ENCODE data around the gene CTDSP1.

Gene CTDSP1

GRCh38 chr2:218405086-218405745 lies 5.5 kb downstream of the CTDSP1 start:
- H3K4me3 ChIP-seq (ENCODE audit: low read depth in 1 of 2, low read length in 2 of 2): peak overlapping the region; percentile 65 to 66
- H3K9me3 ChIP-seq (ENCODE audit: control insufficient read depth in 1 of 2, low read length in 2 of 2): no peaks in the 10 kb centered on the region
- peaks cover 35 to 46% of the 10 kb centered on the region in 2 donors for H3K4me1 ChIP-seq (ENCODE audit: control insufficient read depth in 1 of 2, insufficient read depth in 2 of 2, low read length in 2 of 2)
- peaks cover 19 to 39% of the 10 kb centered on the region in 2 donors for H3K36me3 ChIP-seq (ENCODE audit: control insufficient read depth in 1 of 2, insufficient read depth in 2 of 2, low read length in 2 of 2)
- no peaks in the 10 kb centered on the region for H3K27me3 ChIP-seq (ENCODE audit: control insufficient read depth in 1 of 2, insufficient read depth in 2 of 2, low read length in 2 of 2)
- peak overlapping the region; percentile 51 to 60 for H3K9ac ChIP-seq (ENCODE audit: low read depth in 1 of 2, low read length in 2 of 2)
- H3K27ac ChIP-seq (ENCODE audit: low read depth, low read length): peak overlapping the region; percentile 90

GRCh38 chr2:218405746-218406208 lies 6.1 kb downstream of the CTDSP1 start:
- Histone ChIP-seq H3K27me3 (ENCODE audit: control insufficient read depth in 1 of 2, insufficient read depth in 2 of 2, low read length in 2 of 2) (no peaks in the 10 kb centered on the region), H3K9me3 (ENCODE audit: control insufficient read depth in 1 of 2, low read length in 2 of 2) (no peaks in the 10 kb centered on the region), H3K27ac (ENCODE audit: low read depth, low read length) (peak overlapping the region; percentile 90), H3K4me1 (ENCODE audit: control insufficient read depth in 1 of 2, insufficient read depth in 2 of 2, low read length in 2 of 2) (peaks cover 35 to 46% of the 10 kb centered on the region in 2 donors), H3K9ac (ENCODE audit: low read depth in 1 of 2, low read length in 2 of 2) (peak overlapping the region; percentile 51 to 60), H3K4me3 (ENCODE audit: low read depth in 1 of 2, low read length in 2 of 2) (peak overlapping the region; percentile 65 to 66), H3K36me3 (ENCODE audit: control insufficient read depth in 1 of 2, insufficient read depth in 2 of 2, low read length in 2 of 2) (peaks cover 19 to 39% of the 10 kb centered on the region in 2 donors)

- no peaks in the 10 kb centered on the region for H3K27me3 ChIP-seq (ENCODE audit: control insufficient read depth in 1 of 2, insufficient read depth in 2 of 2, low read length in 2 of 2)
- H3K9ac ChIP-seq (ENCODE audit: low read depth in 1 of 2, low read length in 2 of 2): peak overlapping the region; percentile 70 to 84
- no peaks in the 10 kb centered on the region for H3K9me3 ChIP-seq (ENCODE audit: control insufficient read depth in 1 of 2, low read length in 2 of 2)
- peak overlapping the region; percentile 90 for H3K27ac ChIP-seq (ENCODE audit: low read depth, low read length)
- H3K4me1 ChIP-seq (ENCODE audit: control insufficient read depth in 1 of 2, insufficient read depth in 2 of 2, low read length in 2 of 2): peaks cover 33 to 41% of the 10 kb centered on the region in 2 donors
- H3K4me3 ChIP-seq (ENCODE audit: low read depth in 1 of 2, low read length in 2 of 2): peak overlapping the region; percentile 65 to 71
- peaks cover 19 to 39% of the 10 kb centered on the region in 2 donors for H3K36me3 ChIP-seq (ENCODE audit: control insufficient read depth in 1 of 2, insufficient read depth in 2 of 2, low read length in 2 of 2)
Measured at GRCh38 chr2:218406209-218406948, 6.7 kb downstream of the CTDSP1 start.

- H3K36me3 ChIP-seq (ENCODE audit: control insufficient read depth in 1 of 2, insufficient read depth in 2 of 2, low read length in 2 of 2): peaks cover 16 to 32% of the 10 kb centered on the region in 2 donors
- H3K4me1 ChIP-seq (ENCODE audit: control insufficient read depth in 1 of 2, insufficient read depth in 2 of 2, low read length in 2 of 2): peaks cover 26 to 34% of the 10 kb centered on the region in 2 donors
- no peaks in the 10 kb centered on the region for H3K9me3 ChIP-seq (ENCODE audit: control insufficient read depth in 1 of 2, low read length in 2 of 2)
- peak overlapping the region; percentile 50 to 71 for H3K4me3 ChIP-seq (ENCODE audit: low read depth in 1 of 2, low read length in 2 of 2)
- H3K27ac ChIP-seq (ENCODE audit: low read depth, low read length): peak overlapping the region; percentile 60
- H3K9ac ChIP-seq (ENCODE audit: low read depth in 1 of 2, low read length in 2 of 2): peak overlapping the region; percentile 70 to 84
- H3K27me3 ChIP-seq (ENCODE audit: control insufficient read depth in 1 of 2, insufficient read depth in 2 of 2, low read length in 2 of 2): no peaks in the 10 kb centered on the region
Measured at GRCh38 chr2:218406949-218407618, 7.4 kb downstream of the CTDSP1 start.

GRCh38 chr2:218407717-218408116 lies 8.0 kb downstream of the CTDSP1 start:
- peak overlapping the region; percentile 60 for H3K27ac ChIP-seq (ENCODE audit: low read depth, low read length)
- H3K27me3 ChIP-seq (ENCODE audit: control insufficient read depth in 1 of 2, insufficient read depth in 2 of 2, low read length in 2 of 2): no peaks in the 10 kb centered on the region
- peaks cover 20 to 27% of the 10 kb centered on the region in 2 donors for H3K4me1 ChIP-seq (ENCODE audit: control insufficient read depth in 1 of 2, insufficient read depth in 2 of 2, low read length in 2 of 2)
- no peaks in the 10 kb centered on the region for H3K9me3 ChIP-seq (ENCODE audit: control insufficient read depth in 1 of 2, low read length in 2 of 2)
- H3K36me3 ChIP-seq (ENCODE audit: control insufficient read depth in 1 of 2, insufficient read depth in 2 of 2, low read length in 2 of 2): peaks cover 10 to 26% of the 10 kb centered on the region in 2 donors
- H3K4me3 ChIP-seq (ENCODE audit: low read depth in 1 of 2, low read length in 2 of 2): no peak overlapping the region
- H3K9ac ChIP-seq (ENCODE audit: low read depth in 1 of 2, low read length in 2 of 2): no peak overlapping the region

GRCh38 chr2:218418321-218418716 lies 18.7 kb downstream of the CTDSP1 start:
- Histone ChIP-seq H3K9me3 (ENCODE audit: control insufficient read depth in 1 of 2, low read length in 2 of 2) (no peaks in the 10 kb centered on the region), H3K9ac (ENCODE audit: low read depth in 1 of 2, low read length in 2 of 2) (no peak overlapping the region), H3K4me1 (ENCODE audit: control insufficient read depth in 1 of 2, insufficient read depth in 2 of 2, low read length in 2 of 2) (peaks cover 16 to 25% of the 10 kb centered on the region in 2 donors), H3K4me3 (ENCODE audit: low read depth in 1 of 2, low read length in 2 of 2) (peak overlapping the region in 1 of 2 donors; percentile 8), H3K27ac (ENCODE audit: low read depth, low read length) (no peak overlapping the region), H3K36me3 (ENCODE audit: control insufficient read depth in 1 of 2, insufficient read depth in 2 of 2, low read length in 2 of 2) (peaks cover 0 to under 1% of the 10 kb centered on the region in 2 donors), H3K27me3 (ENCODE audit: control insufficient read depth in 1 of 2, insufficient read depth in 2 of 2, low read length in 2 of 2) (no peaks in the 10 kb centered on the region)

- Histone ChIP-seq H3K27ac (ENCODE audit: low read depth, low read length) (peak within 1 kb of the TSS; percentile 36), H3K27me3 (ENCODE audit: control insufficient read depth in 1 of 2, insufficient read depth in 2 of 2, low read length in 2 of 2) (no peaks in the 10 kb centered on the region), H3K9me3 (ENCODE audit: control insufficient read depth in 1 of 2, low read length in 2 of 2) (no peaks in the 10 kb centered on the region), H3K4me1 (ENCODE audit: control insufficient read depth in 1 of 2, insufficient read depth in 2 of 2, low read length in 2 of 2) (peaks cover 16 to 25% of the 10 kb centered on the region in 2 donors), H3K36me3 (ENCODE audit: control insufficient read depth in 1 of 2, insufficient read depth in 2 of 2, low read length in 2 of 2) (peaks cover 0 to 6% of the 10 kb centered on the region in 2 donors), H3K9ac (ENCODE audit: low read depth in 1 of 2, low read length in 2 of 2) (peak within 1 kb of the TSS; percentile 82 to 98), H3K4me3 (ENCODE audit: low read depth in 1 of 2, low read length in 2 of 2) (peak within 1 kb of the TSS; percentile 80 to 86)
Measured at GRCh38 chr2:218418717-218419458, 19.2 kb downstream of the CTDSP1 start, which contains the start of gene VIL1. VIL1 (plus strand) TSS chr2:218419123; CDS start chr2:218423779, 4,656 bp downstream.

- Histone ChIP-seq H3K27me3 (ENCODE audit: control insufficient read depth in 1 of 2, insufficient read depth in 2 of 2, low read length in 2 of 2) (no peaks in the 10 kb centered on the region), H3K36me3 (ENCODE audit: control insufficient read depth in 1 of 2, insufficient read depth in 2 of 2, low read length in 2 of 2) (peaks cover 4 to 12% of the 10 kb centered on the region in 2 donors), H3K4me3 (ENCODE audit: low read depth in 1 of 2, low read length in 2 of 2) (peak overlapping the region; percentile 80 to 86), H3K9me3 (ENCODE audit: control insufficient read depth in 1 of 2, low read length in 2 of 2) (no peaks in the 10 kb centered on the region), H3K4me1 (ENCODE audit: control insufficient read depth in 1 of 2, insufficient read depth in 2 of 2, low read length in 2 of 2) (peaks cover 16 to 25% of the 10 kb centered on the region in 2 donors), H3K9ac (ENCODE audit: low read depth in 1 of 2, low read length in 2 of 2) (peak overlapping the region; percentile 82 to 98), H3K27ac (ENCODE audit: low read depth, low read length) (peak overlapping the region; percentile 36)
Measured at GRCh38 chr2:218419630-218420216, 20.1 kb downstream of the CTDSP1 start.

GRCh38 chr2:218421027-218421426 lies 21.4 kb downstream of the CTDSP1 start:
- Histone ChIP-seq H3K36me3 (ENCODE audit: control insufficient read depth in 1 of 2, insufficient read depth in 2 of 2, low read length in 2 of 2) (peaks cover 8 to 19% of the 10 kb centered on the region in 2 donors), H3K9ac (ENCODE audit: low read depth in 1 of 2, low read length in 2 of 2) (peak overlapping the region; percentile 68 to 77), H3K4me3 (ENCODE audit: low read depth in 1 of 2, low read length in 2 of 2) (peak overlapping the region; percentile 80 to 86), H3K27me3 (ENCODE audit: control insufficient read depth in 1 of 2, insufficient read depth in 2 of 2, low read length in 2 of 2) (no peaks in the 10 kb centered on the region), H3K27ac (ENCODE audit: low read depth, low read length) (peak overlapping the region; percentile 45), H3K4me1 (ENCODE audit: control insufficient read depth in 1 of 2, insufficient read depth in 2 of 2, low read length in 2 of 2) (peaks cover 16 to 25% of the 10 kb centered on the region in 2 donors), H3K9me3 (ENCODE audit: control insufficient read depth in 1 of 2, low read length in 2 of 2) (no peaks in the 10 kb centered on the region)
